Suprapubic skin (tissue), 4 donors: ENCODE results near the gene MALRD1. TPM values are rescaled to one million over a fixed set of nuclear protein-coding genes. Genes with fewer than 3 reads are reported as not detected.

Source experiments
- DNase-seq, 2 donors: peaks; one replicate each; pipeline ENCODE4 v3.0.0-alpha.2; 2019; ENCODE audit warnings: low spot score in 2 of 2
- H3K27ac ChIP-seq: fragments of 200-600 bp; sonication (generic); one replicate; pipeline ENCODE4 v1.5.1; 2019
- H3K27me3 ChIP-seq: fragments of 200-600 bp; sonication (generic); one replicate; pipeline ENCODE4 v1.5.1; 2019
- H3K36me3 ChIP-seq: fragments of 200-600 bp; sonication (generic); one replicate; pipeline ENCODE4 v1.5.1; 2019
- H3K4me1 ChIP-seq: fragments of 200-600 bp; sonication (generic); one replicate; pipeline ENCODE4 v1.5.1; 2019
- H3K4me3 ChIP-seq: fragments of 200-600 bp; sonication (generic); one replicate; pipeline ENCODE4 v1.5.1; 2019; ENCODE audit warnings: mild to moderate bottlenecking
- H3K9me3 ChIP-seq: fragments of 200-600 bp; sonication (generic); one replicate; pipeline ENCODE4 v1.5.1; 2019
- CTCF ChIP-seq, 2 donors: fragments of 200-600 bp in 1 of 2; fragments of 450-650 bp in 1 of 2; sonication (generic) in 1 of 2; IDR thresholded peaks; one replicate each; pipeline ENCODE4 v1.5.1; 2016 to 2019; ENCODE audit warnings: antibody characterized with exemption in 2 of 2, mild to moderate bottlenecking in 1 of 2, moderate library complexity in 1 of 2
- EP300 ChIP-seq: sonication (generic); formaldehyde crosslinking; IDR thresholded peaks from one replicate; pipeline ENCODE4 v1.6.1; 2017; ENCODE audit warnings: antibody characterized with exemption
- POLR2A ChIP-seq, 2 donors: fragments of 450-650 bp; IDR thresholded peaks; one replicate each; pipeline ENCODE4 v1.6.1; 2017; ENCODE audit warnings: antibody characterized with exemption in 2 of 2, mild to moderate bottlenecking in 2 of 2, moderate library complexity in 2 of 2
- POLR2AphosphoS5 ChIP-seq, 3 donors: sonication (generic); formaldehyde crosslinking; IDR thresholded peaks; one replicate each; pipeline ENCODE4 v1.6.1; 2017; ENCODE audit warnings: antibody characterized with exemption in 3 of 3
- WGBS: methylation state at CpG from one replicate; pipeline ENCODE4 v1.1.5; 2018; 5-methylcytosine and 5-hydroxymethylcytosine counted together
- total RNA-seq, 4 donors: library from RNA; depleted of rRNA; stranded (reverse); fragments of >200 nt; gene quantifications; one replicate each; pipeline ENCODE4 v1.1.0, GENCODE V29; 2016

MALRD1 gene
- total RNA-seq, 4 donors from 2014 or later = 0.23 to 0.80 (median 0.31) TPM; not detected in 1

- no peak for TF ChIP-seq POLR2A (IDR thresholded peaks at IDR 0.05)
- no peak for TF ChIP-seq POLR2AphosphoS5 (IDR thresholded peaks at IDR 0.05)
- no peak for TF ChIP-seq CTCF (IDR thresholded peaks at IDR 0.05)
- TF ChIP-seq EP300 = no peak
- no peaks in the 10 kb centered on the region for H3K27me3 ChIP-seq
- H3K4me1 ChIP-seq = no peaks in the 10 kb centered on the region
- no peaks in the 10 kb centered on the region for H3K36me3 ChIP-seq
- H3K9me3 ChIP-seq = no peaks in the 10 kb centered on the region
- no peak overlapping the region for H3K27ac ChIP-seq
- 96% methylated on average over 3 of the region's 3 CpGs for WGBS
- H3K4me3 ChIP-seq = no peak overlapping the region
- DNase-seq = no peak
These were observed 483.8 kb downstream of the MALRD1 start for GRCh38 chr10:19532411-19532810.

- 54% methylated on average over 3 of the region's 3 CpGs for WGBS
- H3K36me3 ChIP-seq = no peaks in the 10 kb centered on the region
- TF ChIP-seq CTCF (IDR thresholded peaks at IDR 0.05) (no peak), POLR2A (IDR thresholded peaks at IDR 0.05) (no peak), EP300 (no peak), POLR2AphosphoS5 (IDR thresholded peaks at IDR 0.05) (no peak)
- DNase-seq = no peak
- H3K9me3 ChIP-seq = no peaks in the 10 kb centered on the region
- H3K27ac ChIP-seq = no peak overlapping the region
- H3K4me1 ChIP-seq = no peaks in the 10 kb centered on the region
- H3K27me3 ChIP-seq = no peaks in the 10 kb centered on the region
- H3K4me3 ChIP-seq = no peak overlapping the region
These were observed 492.7 kb downstream of the MALRD1 start for GRCh38 chr10:19541299-19541698.

- no peaks in the 10 kb centered on the region for H3K4me1 ChIP-seq
- H3K27me3 ChIP-seq = no peaks in the 10 kb centered on the region
- no peak for DNase-seq
- H3K9me3 ChIP-seq = no peaks in the 10 kb centered on the region
- no peak overlapping the region for H3K4me3 ChIP-seq
- TF ChIP-seq POLR2AphosphoS5 (IDR thresholded peaks at IDR 0.05) (no peak), POLR2A (IDR thresholded peaks at IDR 0.05) (no peak), EP300 (no peak), CTCF (IDR thresholded peaks at IDR 0.05) (no peak)
- H3K36me3 ChIP-seq = no peaks in the 10 kb centered on the region
- WGBS = 79% methylated on average over 3 of the region's 3 CpGs
- H3K27ac ChIP-seq = no peak overlapping the region
These were observed 497.6 kb downstream of the MALRD1 start for GRCh38 chr10:19546224-19546623.

GRCh38 chr10:19549503-19549902 lies 500.9 kb downstream of the MALRD1 start:
- H3K4me3 ChIP-seq = no peak overlapping the region
- no peaks in the 10 kb centered on the region for H3K4me1 ChIP-seq
- H3K27me3 ChIP-seq = no peaks in the 10 kb centered on the region
- no peaks in the 10 kb centered on the region for H3K9me3 ChIP-seq
- no peak for DNase-seq
- no peak overlapping the region for H3K27ac ChIP-seq
- H3K36me3 ChIP-seq = no peaks in the 10 kb centered on the region
- WGBS = 70% methylated on average over 2 of the region's 2 CpGs
- no peak for TF ChIP-seq CTCF (IDR thresholded peaks at IDR 0.05)

- no peak for DNase-seq
- Histone ChIP-seq H3K4me3 (no peak overlapping the region), H3K4me1 (no peaks in the 10 kb centered on the region), H3K27me3 (no peaks in the 10 kb centered on the region), H3K27ac (no peak overlapping the region), H3K9me3 (no peaks in the 10 kb centered on the region), H3K36me3 (no peaks in the 10 kb centered on the region)
- TF ChIP-seq EP300 = no peak
- no peak for TF ChIP-seq CTCF (IDR thresholded peaks at IDR 0.05)
- TF ChIP-seq POLR2A (IDR thresholded peaks at IDR 0.05) = no peak
- no peak for TF ChIP-seq POLR2AphosphoS5 (IDR thresholded peaks at IDR 0.05)
- WGBS = 69% methylated on average over 2 of the region's 2 CpGs
These were observed 508.1 kb downstream of the MALRD1 start for GRCh38 chr10:19556666-19557065.
